Kidney capillary endothelial cell (primary cell): Measurements from ENCODE around the gene GCAT.
A peak's percentile ranks its signal among the peaks of the same experiment; 100 is the strongest.

Source experiments
- DNase-seq: peaks from one replicate; pipeline ENCODE4 v3.0.0-alpha.2; 2018; ENCODE audit warnings: low spot score

GCAT gene

GRCh38 chr22:37807410-37808293 is at the start of gene GCAT:
Gene GCAT, plus strand, starts transcription at chr22:37807934. Its CDS starts 34 bp downstream, at chr22:37807968.
- DNase-seq, result peak; percentile 86

GRCh38 chr22:37758694-37759093 is 49.0 kb upstream of the GCAT start:
- peak; percentile 69 for DNase-seq

- DNase-seq, result no peak
Observed at GRCh38 chr22:37759281-37759680, 48.5 kb upstream of the GCAT start.

GRCh38 chr22:37760152-37760551 is 47.6 kb upstream of the GCAT start:
- DNase-seq, result no peak

GRCh38 chr22:37762389-37762836 is 45.3 kb upstream of the GCAT start:
- no peak for DNase-seq

GRCh38 chr22:37763012-37763411 is 44.7 kb upstream of the GCAT start:
- no peak for DNase-seq

- DNase-seq, result no peak
Observed at GRCh38 chr22:37763652-37764051, 44.1 kb upstream of the GCAT start.

GRCh38 chr22:37764622-37765021 is 43.1 kb upstream of the GCAT start:
- no peak for DNase-seq

- DNase-seq, result no peak
Observed at GRCh38 chr22:37765498-37765897, 42.2 kb upstream of the GCAT start.

- no peak for DNase-seq
Observed at GRCh38 chr22:37765953-37766576, 41.7 kb upstream of the GCAT start.

- DNase-seq, result no peak
Observed at GRCh38 chr22:37768273-37768672, 39.5 kb upstream of the GCAT start.

GRCh38 chr22:37769056-37769455 is 38.7 kb upstream of the GCAT start:
- no peak for DNase-seq

GRCh38 chr22:37771081-37771480 is 36.7 kb upstream of the GCAT start:
- DNase-seq, result no peak

- no peak for DNase-seq
Observed at GRCh38 chr22:37771702-37772427, 35.9 kb upstream of the GCAT start.

- no peak for DNase-seq
Observed at GRCh38 chr22:37774728-37775127, 33.0 kb upstream of the GCAT start.

GRCh38 chr22:37775785-37776638 is 31.7 kb upstream of the GCAT start:
- no peak for DNase-seq

- DNase-seq, result no peak
Observed at GRCh38 chr22:37776639-37777005, 31.1 kb upstream of the GCAT start.

GRCh38 chr22:37777122-37777687 is 30.5 kb upstream of the GCAT start:
- DNase-seq, result no peak

- no peak for DNase-seq
Observed at GRCh38 chr22:37778370-37779009, 29.2 kb upstream of the GCAT start.

GRCh38 chr22:37781434-37782059 is 26.2 kb upstream of the GCAT start:
- no peak for DNase-seq
